Right atrium auricular region (tissue), 2 donors: ENCODE measurements around the gene CLCF1. TPM values are rescaled to one million over a fixed set of nuclear protein-coding genes. Genes with fewer than 3 reads are reported as not detected.
A peak's percentile ranks its signal among the peaks of the same experiment; 100 is the strongest.
"Not testable (repeated sequence)": the region's sequence is repeated elsewhere in the genome, so short reads cannot be mapped to it uniquely, and the experiment has no call there.

Source experiments
- DNase-seq: peaks from one replicate; pipeline ENCODE4 v3.0.0-alpha.2; 2019; ENCODE audit warnings: low spot score
- H3K27ac ChIP-seq, 2 donors: fragments of 200-600 bp; sonication (generic); 1 replicate in 1 of 2; 2 replicates in 1 of 2; pipeline ENCODE4 v1.5.1; 2016 to 2019
- H3K27me3 ChIP-seq, 2 donors: fragments of 200-600 bp; sonication (generic); one replicate each; pipeline versions ENCODE4 v1.5.1 to v1.6.0; 2017 to 2019
- H3K36me3 ChIP-seq: fragments of 200-600 bp; sonication (generic); one replicate; pipeline ENCODE4 v1.5.1; 2016
- H3K4me1 ChIP-seq, 2 donors: fragments of 200-600 bp; sonication (generic); one replicate each; pipeline versions ENCODE4 v1.5.1 to v1.6.0; 2017 to 2019
- H3K4me3 ChIP-seq, 2 donors: fragments of 200-600 bp; sonication (generic); 1 replicate in 1 of 2; 2 replicates in 1 of 2; pipeline ENCODE4 v1.5.1; 2017 to 2019; ENCODE audit warnings: mild to moderate bottlenecking in 1 of 2, moderate library complexity in 1 of 2
- H3K9me3 ChIP-seq, 2 donors: fragments of 200-600 bp; sonication (generic); one replicate each; pipeline ENCODE4 v1.5.1; 2019
- total RNA-seq, 2 donors: library from RNA; depleted of rRNA; stranded (reverse); fragments of >200 nt; gene quantifications; one replicate each; pipeline ENCODE4 v1.1.0, GENCODE V29; 2016
- TF ChIP-seq, protein P1 (sequence below), 2 donors: fragments of 200-600 bp; sonication (generic); IDR thresholded peaks; one replicate each; pipeline ENCODE4 v1.5.1; 2019; ENCODE audit warnings: antibody characterized with exemption in 2 of 2

Gene CLCF1
- total RNA-seq, 2 donors from 2014 or later: 2.7 to 18.0 TPM

DNA sequence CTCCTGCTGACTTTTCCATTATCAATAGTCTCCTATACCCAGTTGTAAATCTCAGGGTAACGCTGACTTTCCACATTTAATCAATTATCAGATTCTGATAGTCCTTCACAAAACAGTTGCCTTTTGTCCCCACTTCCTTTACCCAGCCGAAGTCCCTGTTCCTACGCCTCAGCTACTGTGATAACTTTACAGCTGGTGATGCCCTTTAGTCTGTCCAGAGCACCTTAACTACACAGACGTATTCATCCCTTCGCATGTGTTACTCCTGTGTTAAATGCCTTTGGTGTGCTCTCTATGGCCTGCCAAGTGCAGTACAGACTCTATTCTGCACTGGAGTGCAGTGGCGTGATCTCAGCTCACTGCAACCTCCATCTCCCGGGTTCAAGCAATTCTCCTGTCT, 49.9 kb downstream of the CLCF1 start:
- Histone ChIP-seq H3K27me3 (no peaks in the 10 kb centered on the region), H3K4me1 (peaks cover 0 to 7% of the 10 kb centered on the region in 2 donors), H3K27ac (no peak overlapping the region), H3K36me3 (no peaks in the 10 kb centered on the region), H3K9me3 (no peaks in the 10 kb centered on the region), H3K4me3 (no peak overlapping the region)
- TF ChIP-seq, protein P1, sequence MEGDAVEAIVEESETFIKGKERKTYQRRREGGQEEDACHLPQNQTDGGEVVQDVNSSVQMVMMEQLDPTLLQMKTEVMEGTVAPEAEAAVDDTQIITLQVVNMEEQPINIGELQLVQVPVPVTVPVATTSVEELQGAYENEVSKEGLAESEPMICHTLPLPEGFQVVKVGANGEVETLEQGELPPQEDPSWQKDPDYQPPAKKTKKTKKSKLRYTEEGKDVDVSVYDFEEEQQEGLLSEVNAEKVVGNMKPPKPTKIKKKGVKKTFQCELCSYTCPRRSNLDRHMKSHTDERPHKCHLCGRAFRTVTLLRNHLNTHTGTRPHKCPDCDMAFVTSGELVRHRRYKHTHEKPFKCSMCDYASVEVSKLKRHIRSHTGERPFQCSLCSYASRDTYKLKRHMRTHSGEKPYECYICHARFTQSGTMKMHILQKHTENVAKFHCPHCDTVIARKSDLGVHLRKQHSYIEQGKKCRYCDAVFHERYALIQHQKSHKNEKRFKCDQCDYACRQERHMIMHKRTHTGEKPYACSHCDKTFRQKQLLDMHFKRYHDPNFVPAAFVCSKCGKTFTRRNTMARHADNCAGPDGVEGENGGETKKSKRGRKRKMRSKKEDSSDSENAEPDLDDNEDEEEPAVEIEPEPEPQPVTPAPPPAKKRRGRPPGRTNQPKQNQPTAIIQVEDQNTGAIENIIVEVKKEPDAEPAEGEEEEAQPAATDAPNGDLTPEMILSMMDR (IDR thresholded peaks at IDR 0.05): no peak
- DNase-seq: no peak

GRCh38 chr11:67322049-67322448, 51.3 kb downstream of the CLCF1 start:
- no peak for DNase-seq
- Histone ChIP-seq H3K9me3 (no peaks in the 10 kb centered on the region), H3K4me1 (peaks cover 0 to 13% of the 10 kb centered on the region in 2 donors), H3K27me3 (no peaks in the 10 kb centered on the region), H3K27ac (no peak overlapping the region), H3K4me3 (no peak overlapping the region), H3K36me3 (no peaks in the 10 kb centered on the region)
- TF ChIP-seq, protein P1 (IDR thresholded peaks at IDR 0.05): no peak

- TF ChIP-seq, protein P1 (IDR thresholded peaks at IDR 0.05): no peak
- Histone ChIP-seq H3K27ac (no peak overlapping the region), H3K4me3 (no peak overlapping the region), H3K36me3 (no peaks in the 10 kb centered on the region), H3K4me1 (peaks cover 0 to 17% of the 10 kb centered on the region in 2 donors), H3K9me3 (no peaks in the 10 kb centered on the region), H3K27me3 (no peaks in the 10 kb centered on the region)
- no peak for DNase-seq
Observed at GRCh38 chr11:67321313-67321871, 52.0 kb downstream of the CLCF1 start.

DNA sequence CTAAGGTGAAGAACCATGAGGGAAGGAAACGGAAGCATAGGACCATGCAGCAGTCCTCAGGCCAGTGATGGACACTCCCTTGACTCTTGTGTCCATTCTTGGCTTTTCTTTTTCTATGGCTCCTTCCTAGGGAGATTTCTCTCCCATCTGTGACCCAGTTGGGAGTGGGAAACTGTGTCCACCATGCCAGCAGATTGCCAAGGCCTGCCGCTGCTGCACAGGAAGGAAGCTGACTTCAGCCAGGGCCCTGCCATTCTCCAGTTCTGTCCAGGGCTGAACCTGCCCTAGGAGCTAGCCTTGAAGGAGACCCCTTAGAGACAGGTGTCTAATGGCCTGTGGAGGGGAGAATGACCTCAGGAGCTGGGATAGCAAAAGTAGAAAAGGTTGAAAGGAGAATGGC, 52.7 kb downstream of the CLCF1 start:
- Histone ChIP-seq H3K36me3 (no peaks in the 10 kb centered on the region), H3K4me1 (peaks cover 0 to 19% of the 10 kb centered on the region in 2 donors), H3K4me3 (no peak overlapping the region), H3K27me3 (no peaks in the 10 kb centered on the region), H3K27ac (no peak overlapping the region), H3K9me3 (no peaks in the 10 kb centered on the region)
- TF ChIP-seq, protein P1 (IDR thresholded peaks at IDR 0.05): no peak
- no peak for DNase-seq

GRCh38 chr11:67320011-67320410, 53.4 kb downstream of the CLCF1 start:
- Histone ChIP-seq H3K27ac (no peak overlapping the region), H3K9me3 (no peaks in the 10 kb centered on the region), H3K27me3 (no peaks in the 10 kb centered on the region), H3K36me3 (no peaks in the 10 kb centered on the region), H3K4me3 (no peak overlapping the region), H3K4me1 (peaks cover 0 to 19% of the 10 kb centered on the region in 2 donors)
- DNase-seq: no peak
- TF ChIP-seq, protein P1 (IDR thresholded peaks at IDR 0.05): no peak

DNA sequence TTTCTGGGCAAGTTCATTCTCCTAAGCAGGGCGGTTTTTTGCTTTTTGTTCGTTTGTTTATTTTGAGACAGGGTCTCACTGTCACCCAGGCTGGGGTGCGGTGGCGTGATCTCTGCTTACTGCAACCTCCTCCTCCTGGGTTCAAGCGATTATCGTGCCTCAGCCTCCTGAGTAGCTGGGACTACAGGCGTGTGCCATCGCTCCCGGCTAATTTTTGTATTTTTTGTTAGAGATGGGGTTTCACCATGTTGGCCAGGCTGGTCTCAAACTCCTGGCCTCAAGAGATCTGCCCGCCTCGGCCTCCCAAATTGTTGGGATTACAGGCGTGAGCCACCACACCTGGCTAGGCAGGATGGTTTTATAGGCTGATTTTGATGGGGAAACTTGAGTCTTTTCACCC, 54.5 kb downstream of the CLCF1 start:
- H3K9me3 ChIP-seq, H3K27me3 ChIP-seq, DNase-seq, H3K36me3 ChIP-seq, H3K27ac ChIP-seq: not testable (repeated sequence)
- Histone ChIP-seq H3K4me1 (peaks cover 0 to 19% of the 10 kb centered on the region in 2 donors), H3K4me3 (peak overlapping the region in 1 of 2 donors; percentile 93)
